Hepatocyte (in vitro differentiated cells): Measurements from ENCODE around the gene RHOT2.

ENCODE experiments used
- CTCF ChIP-seq: fragments of 200-600 bp; sonication (generic); IDR thresholded peaks from 2 replicates; pipeline ENCODE4 v1.5.1; 2016; ENCODE audit warnings: antibody characterized with exemption, mild to moderate bottlenecking; ENCODE audit not compliant: poor library complexity
- EZH2phosphoT487 ChIP-seq: fragments of 200-600 bp; sonication (generic); IDR thresholded peaks from one replicate; pipeline ENCODE4 v1.6.1; 2018; ENCODE audit warnings: antibody characterized with exemption, mild to moderate bottlenecking, low read depth, moderate library complexity; ENCODE audit not compliant: unreplicated experiment, severe bottlenecking

DNA sequence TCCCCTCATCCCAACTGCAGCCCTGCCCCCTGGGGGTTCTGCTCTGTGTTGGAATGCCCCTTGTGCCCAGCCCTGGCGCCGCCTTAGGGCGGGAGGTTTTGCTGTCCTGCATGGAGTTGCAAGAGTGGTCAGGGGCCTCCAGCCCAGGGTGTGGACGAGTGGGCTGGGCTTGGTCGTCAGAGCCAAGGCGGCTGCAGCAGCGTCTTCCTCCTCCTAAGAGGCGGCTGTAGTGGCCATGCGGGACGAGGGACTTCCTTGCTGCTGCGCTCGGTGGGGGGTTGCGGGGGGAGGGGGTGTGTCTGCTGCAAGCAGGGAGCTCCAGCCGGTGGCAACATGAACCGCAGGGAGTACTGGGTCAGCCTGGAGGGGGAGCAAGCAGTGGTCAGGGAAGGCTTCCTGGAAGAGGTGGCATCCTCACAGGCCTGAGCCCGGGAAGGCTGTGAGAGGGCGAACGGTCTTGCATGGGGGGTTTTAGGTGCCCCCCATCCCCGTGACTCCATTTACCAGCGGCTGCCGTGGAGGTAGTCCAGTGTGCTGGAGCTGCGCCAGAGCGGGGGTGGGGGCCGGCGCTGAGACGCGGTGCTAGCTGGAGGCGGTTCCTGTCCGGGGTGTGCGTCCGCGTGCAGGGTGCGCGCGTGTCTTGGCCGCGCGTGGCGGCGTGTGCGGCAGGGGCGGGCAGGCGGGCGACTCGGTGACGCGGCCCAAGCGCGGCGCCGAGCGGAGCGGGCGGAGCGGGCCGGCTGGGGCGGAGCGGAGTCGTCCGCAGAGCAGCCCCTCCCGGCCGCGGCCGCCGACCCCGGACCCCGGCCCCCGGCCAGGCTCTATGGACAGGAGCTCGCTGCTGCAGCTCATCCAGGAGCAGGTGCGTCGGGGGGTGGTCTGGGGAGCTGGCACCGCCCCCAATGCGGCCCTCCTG lies 7.3 kb downstream of the RHOT2 start, which contains the start of gene RHBDL1:
- TF ChIP-seq EZH2phosphoT487 (no peak), CTCF (no peak)
